Coronary artery (tissue), 2 donors: ENCODE measurements around the gene BCAS4.

ENCODE experiments used
- DNase-seq: peaks from one replicate; pipeline ENCODE4 v3.0.0-alpha.2; 2017; ENCODE audit warnings: low spot score
- H3K27ac ChIP-seq, 2 donors: fragments of 200-600 bp; sonication (generic); one replicate each; pipeline ENCODE4 v1.5.1; 2016 to 2019
- H3K4me3 ChIP-seq: fragments of 200-600 bp; sonication (generic); 2 replicates; pipeline ENCODE4 v1.5.1; 2016; ENCODE audit warnings: mild to moderate bottlenecking, moderate library complexity
- TF ChIP-seq, protein P1 (sequence below): fragments of 200-600 bp; sonication (generic); IDR thresholded peaks from one replicate; pipeline ENCODE4 v1.5.1; 2019; ENCODE audit warnings: antibody characterized with exemption

BCAS4 gene

DNA sequence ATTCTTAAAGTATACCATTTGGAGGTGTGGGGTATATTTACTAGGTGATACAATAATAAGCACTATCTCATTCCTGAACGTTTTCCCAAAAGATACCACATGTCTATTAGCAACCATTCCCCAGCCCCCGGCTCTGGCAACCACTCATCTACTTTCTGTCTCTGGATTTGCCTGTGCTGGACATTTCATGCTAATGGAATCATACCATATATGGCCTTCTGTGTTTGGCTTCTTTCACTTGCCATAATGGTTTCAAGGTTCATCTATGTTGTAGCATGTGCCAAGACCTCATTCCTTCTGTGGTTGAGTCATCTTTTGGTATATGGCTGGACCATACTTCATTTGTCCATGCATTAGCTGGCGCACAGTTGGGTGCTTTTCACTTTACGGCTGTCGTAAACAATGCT, 39.7 kb downstream of the BCAS4 start:
- H3K4me3 ChIP-seq: no peak overlapping the region
- no peak overlapping the region for H3K27ac ChIP-seq
- DNase-seq: no peak
- TF ChIP-seq, protein P1, sequence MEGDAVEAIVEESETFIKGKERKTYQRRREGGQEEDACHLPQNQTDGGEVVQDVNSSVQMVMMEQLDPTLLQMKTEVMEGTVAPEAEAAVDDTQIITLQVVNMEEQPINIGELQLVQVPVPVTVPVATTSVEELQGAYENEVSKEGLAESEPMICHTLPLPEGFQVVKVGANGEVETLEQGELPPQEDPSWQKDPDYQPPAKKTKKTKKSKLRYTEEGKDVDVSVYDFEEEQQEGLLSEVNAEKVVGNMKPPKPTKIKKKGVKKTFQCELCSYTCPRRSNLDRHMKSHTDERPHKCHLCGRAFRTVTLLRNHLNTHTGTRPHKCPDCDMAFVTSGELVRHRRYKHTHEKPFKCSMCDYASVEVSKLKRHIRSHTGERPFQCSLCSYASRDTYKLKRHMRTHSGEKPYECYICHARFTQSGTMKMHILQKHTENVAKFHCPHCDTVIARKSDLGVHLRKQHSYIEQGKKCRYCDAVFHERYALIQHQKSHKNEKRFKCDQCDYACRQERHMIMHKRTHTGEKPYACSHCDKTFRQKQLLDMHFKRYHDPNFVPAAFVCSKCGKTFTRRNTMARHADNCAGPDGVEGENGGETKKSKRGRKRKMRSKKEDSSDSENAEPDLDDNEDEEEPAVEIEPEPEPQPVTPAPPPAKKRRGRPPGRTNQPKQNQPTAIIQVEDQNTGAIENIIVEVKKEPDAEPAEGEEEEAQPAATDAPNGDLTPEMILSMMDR: no peak

- H3K27ac ChIP-seq: peak overlapping the region; percentile 40 to 83
- H3K4me3 ChIP-seq: peak overlapping the region; percentile 45
- TF ChIP-seq, protein P1: no peak
- DNase-seq: no peak
These were observed 42.9 kb downstream of the BCAS4 start for GRCh38 chr20:50837532-50838321.

- DNase-seq: no peak
- Histone ChIP-seq H3K27ac (peak overlapping the region; percentile 40 to 83), H3K4me3 (no peak overlapping the region)
- TF ChIP-seq, protein P1: no peak
These were observed 43.4 kb downstream of the BCAS4 start for GRCh38 chr20:50838322-50838625.

DNA sequence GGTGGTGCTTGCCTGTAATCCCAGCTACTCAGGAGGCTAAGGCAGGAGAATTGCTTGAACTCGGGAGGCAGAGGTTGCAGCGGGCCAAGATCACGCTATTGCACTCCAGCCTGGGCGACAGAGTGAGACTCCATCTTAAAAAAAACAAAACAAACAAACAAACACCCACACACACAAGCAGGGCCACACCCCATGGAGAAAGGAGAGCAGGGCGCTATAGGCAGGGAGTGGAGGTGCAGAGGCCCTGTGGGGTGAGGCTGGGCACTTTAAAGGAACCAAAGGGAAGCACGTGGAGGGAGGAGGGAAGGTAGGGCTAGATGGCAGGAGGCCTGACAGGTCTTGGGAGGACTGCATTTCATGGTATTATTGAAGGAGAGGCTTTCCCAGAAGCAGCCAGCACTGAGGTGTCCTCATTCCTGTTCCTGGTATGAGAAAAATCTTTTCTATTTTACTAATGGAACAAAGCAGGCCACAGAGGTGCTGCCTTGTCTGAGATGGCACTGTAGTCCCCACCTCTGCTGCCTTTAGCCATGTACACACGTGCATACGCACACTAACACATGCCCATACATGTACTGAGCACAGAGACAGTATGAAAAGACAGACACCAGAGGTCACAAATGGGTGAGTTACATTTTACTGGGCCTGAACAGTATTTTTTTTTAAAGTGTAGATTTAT, 44.0 kb downstream of the BCAS4 start:
- H3K4me3 ChIP-seq: no peak overlapping the region
- DNase-seq: no peak
- H3K27ac ChIP-seq: no peak overlapping the region
- TF ChIP-seq, protein P1: no peak

DNA sequence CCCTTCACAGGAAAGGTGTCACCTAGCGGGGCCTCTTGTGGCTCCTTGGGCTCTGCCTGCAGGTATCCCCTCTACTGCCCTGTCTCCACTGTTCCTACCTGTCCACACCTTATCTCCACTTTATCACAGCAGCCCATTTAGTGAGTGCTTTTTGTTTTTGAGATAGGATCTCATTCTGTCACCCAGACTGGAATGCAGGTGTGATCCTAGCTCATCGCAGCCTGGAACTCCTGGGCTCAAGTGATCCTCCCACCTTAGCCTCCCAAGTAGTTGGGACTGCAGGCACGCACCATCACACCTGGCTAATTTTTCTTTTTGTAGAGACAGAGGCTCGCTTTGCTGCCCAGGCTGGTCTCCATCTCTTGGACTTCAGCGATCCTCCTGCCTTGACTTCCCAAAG, 48.0 kb downstream of the BCAS4 start:
- Histone ChIP-seq H3K4me3 (no peak overlapping the region), H3K27ac (no peak overlapping the region)
- TF ChIP-seq, protein P1: no peak
- DNase-seq: no peak

DNA sequence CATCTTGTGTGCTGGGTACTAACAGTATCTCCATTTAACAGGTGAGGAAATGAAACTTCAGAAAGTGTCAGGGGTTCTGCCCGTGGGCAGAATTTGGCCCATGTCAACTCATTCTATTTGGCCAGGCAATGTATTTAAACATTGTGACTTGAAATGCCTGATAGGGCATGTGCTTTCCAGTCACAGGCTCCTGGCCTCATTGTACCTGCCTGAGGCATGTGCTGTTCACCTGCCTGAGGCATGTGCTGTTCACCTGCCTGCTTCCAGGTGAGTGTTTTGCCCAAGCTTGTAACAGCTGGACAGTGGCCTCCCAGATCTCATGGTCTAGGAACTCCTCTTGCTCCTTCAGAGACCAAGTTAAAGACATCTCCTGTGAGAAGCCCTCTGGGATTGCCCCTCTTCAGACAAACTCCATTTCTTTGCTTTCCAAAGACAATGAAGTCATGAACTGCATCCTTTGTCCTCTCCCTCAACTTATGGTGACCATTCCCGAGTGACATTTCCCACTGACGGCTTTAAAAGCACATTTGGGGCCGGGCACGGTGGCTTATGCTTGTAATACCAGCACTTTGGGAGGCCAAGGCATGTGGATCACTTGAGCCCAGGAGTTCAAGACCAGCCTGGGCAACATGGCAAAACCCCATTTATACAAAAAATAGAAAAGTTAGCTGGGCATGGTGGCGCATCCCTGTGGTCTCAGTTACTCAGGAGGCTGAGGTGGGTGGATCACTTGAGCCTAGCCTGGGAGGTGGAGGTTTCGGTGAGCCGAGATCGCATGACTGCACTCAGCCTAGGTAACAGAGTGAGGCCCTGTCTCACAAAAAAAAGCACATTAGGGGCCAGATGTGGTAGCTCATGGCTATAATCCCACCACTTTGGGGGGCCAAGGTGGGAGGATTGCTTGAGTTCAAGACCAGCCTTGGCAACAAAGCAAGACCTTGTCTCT, 48.7 kb downstream of the BCAS4 start:
- Histone ChIP-seq H3K27ac (no peak overlapping the region), H3K4me3 (no peak overlapping the region)
- no peak for DNase-seq
- TF ChIP-seq, protein P1: no peak
